MCF 10A (cell line): ENCODE results near the gene BICRAL. TPM values are rescaled to one million over a fixed set of nuclear protein-coding genes. Genes with fewer than 3 reads are reported as not detected.

ENCODE experiments used
- BruUV-seq: library from RNA; stranded (reverse); fragments of 400-500 nt; replicated peaks from 2 replicates; lab custom pipeline; 2021; lab: Mats Ljungman, UMichigan
- CTCF ChIA-PET: fragments of 300-600 bp; sonication (Branson Sonifier 250); formaldehyde crosslinking; extraction: SDS; loops from one replicate; lab custom pipeline; 2021; ENCODE audit warnings: antibody characterized with exemption, inconsistent platforms; lab: Yijun Ruan, JAX
- POLR2A ChIA-PET: fragments of 300-600, 350-650 bp; sonication (Branson Sonifier 250); formaldehyde crosslinking; extraction: SDS; loops from one replicate; lab custom pipeline; 2020; ENCODE audit warnings: antibody characterized with exemption, inconsistent platforms; lab: Yijun Ruan, JAX
- DNase-seq: peaks from one replicate; pipeline ENCODE4 v3.0.0-alpha.2; 2018; ENCODE audit not compliant: unreplicated experiment
- H3K27ac Mint-ChIP-seq: one replicate; pipeline ENCODE4 v1.8.0; 2022; ENCODE audit warnings: mild to moderate bottlenecking, low read depth, mixed read lengths; ENCODE audit not compliant: unreplicated experiment
- H3K27me3 Mint-ChIP-seq: one replicate; pipeline ENCODE4 v1.8.0; 2022; ENCODE audit warnings: mixed read lengths; ENCODE audit not compliant: insufficient read depth, unreplicated experiment
- H3K36me3 Mint-ChIP-seq: one replicate; pipeline ENCODE4 v1.8.0; 2022; ENCODE audit warnings: mild to moderate bottlenecking, moderate library complexity, mixed read lengths; ENCODE audit not compliant: insufficient read depth, unreplicated experiment
- H3K4me1 Mint-ChIP-seq: one replicate; pipeline ENCODE4 v1.8.0; 2022; ENCODE audit warnings: mixed read lengths; ENCODE audit not compliant: insufficient read depth, unreplicated experiment
- H3K4me3 Mint-ChIP-seq: one replicate; pipeline ENCODE4 v1.8.0; 2022; ENCODE audit warnings: mild to moderate bottlenecking, moderate library complexity, mixed read lengths; ENCODE audit not compliant: unreplicated experiment
- H3K9me3 Mint-ChIP-seq: one replicate; pipeline ENCODE4 v1.8.0; 2022; ENCODE audit warnings: mixed read lengths; ENCODE audit not compliant: unreplicated experiment
- intact Hi-C: fragments of 100-400 bp; cut with micrococcal nuclease; formaldehyde crosslinking; loops from 2 replicates; pipeline ENCODE4 v1.14.1; 2022
- total RNA-seq: library from RNA; stranded (reverse); gene quantifications from 2 replicates; pipeline ENCODE4 v1.2.3, GENCODE V29; 2022
- TF ChIP-seq, protein P1 (sequence below): fragments of 200-600 bp; IDR thresholded peaks from one replicate; pipeline ENCODE4 v1.8.0; 2022; ENCODE audit warnings: antibody characterized with exemption, mild to moderate bottlenecking; ENCODE audit not compliant: unreplicated experiment

BICRAL gene
- total RNA-seq, 1 experiment from 2014 or later = 9.8 TPM

DNA sequence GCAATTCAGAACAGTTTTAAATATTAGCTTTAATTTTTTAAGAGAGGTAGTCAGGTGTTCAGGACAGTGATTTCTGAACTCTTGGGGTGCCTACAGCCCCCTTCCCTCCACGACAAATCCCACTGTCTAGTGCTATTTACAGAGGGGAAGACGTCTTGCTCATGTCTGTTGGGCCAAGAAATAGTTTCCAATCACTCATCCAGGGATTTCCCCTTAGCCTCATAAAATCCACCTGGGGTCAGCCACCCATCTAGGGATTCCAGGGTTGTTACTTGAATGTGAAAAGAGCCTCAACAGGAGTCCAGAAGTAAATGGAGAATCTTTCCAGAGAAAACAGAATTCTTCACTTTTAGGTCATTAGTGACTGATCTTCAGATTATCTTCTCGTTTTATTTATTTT lies 37.0 kb downstream of the BICRAL start:
- no peaks in the 10 kb centered on the region for H3K27me3 Mint-ChIP-seq
- no peak overlapping the region for H3K27ac Mint-ChIP-seq
- CTCF ChIA-PET = interaction anchor here (0.6 kb wide), 1 partner anchor 20 kb away, joined by 4 read pairs; no protein-coding TSS in a partner anchor
- DNase-seq = no peak
- no peaks in the 10 kb centered on the region for H3K9me3 Mint-ChIP-seq
- intact Hi-C loops = no loop called here
- no TSS peak for BruUV-seq
- POLR2A ChIA-PET = interaction anchor here (0.7 to 1.6 kb wide), 3 partner anchors 12 to 34 kb away, joined by 3 read pairs; no protein-coding TSS in a partner anchor
- peaks cover 10% of the 10 kb centered on the region for H3K4me1 Mint-ChIP-seq
- TF ChIP-seq, protein P1, sequence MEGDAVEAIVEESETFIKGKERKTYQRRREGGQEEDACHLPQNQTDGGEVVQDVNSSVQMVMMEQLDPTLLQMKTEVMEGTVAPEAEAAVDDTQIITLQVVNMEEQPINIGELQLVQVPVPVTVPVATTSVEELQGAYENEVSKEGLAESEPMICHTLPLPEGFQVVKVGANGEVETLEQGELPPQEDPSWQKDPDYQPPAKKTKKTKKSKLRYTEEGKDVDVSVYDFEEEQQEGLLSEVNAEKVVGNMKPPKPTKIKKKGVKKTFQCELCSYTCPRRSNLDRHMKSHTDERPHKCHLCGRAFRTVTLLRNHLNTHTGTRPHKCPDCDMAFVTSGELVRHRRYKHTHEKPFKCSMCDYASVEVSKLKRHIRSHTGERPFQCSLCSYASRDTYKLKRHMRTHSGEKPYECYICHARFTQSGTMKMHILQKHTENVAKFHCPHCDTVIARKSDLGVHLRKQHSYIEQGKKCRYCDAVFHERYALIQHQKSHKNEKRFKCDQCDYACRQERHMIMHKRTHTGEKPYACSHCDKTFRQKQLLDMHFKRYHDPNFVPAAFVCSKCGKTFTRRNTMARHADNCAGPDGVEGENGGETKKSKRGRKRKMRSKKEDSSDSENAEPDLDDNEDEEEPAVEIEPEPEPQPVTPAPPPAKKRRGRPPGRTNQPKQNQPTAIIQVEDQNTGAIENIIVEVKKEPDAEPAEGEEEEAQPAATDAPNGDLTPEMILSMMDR = no peak
- H3K4me3 Mint-ChIP-seq = no peak overlapping the region
- peaks cover 14% of the 10 kb centered on the region for H3K36me3 Mint-ChIP-seq

DNA sequence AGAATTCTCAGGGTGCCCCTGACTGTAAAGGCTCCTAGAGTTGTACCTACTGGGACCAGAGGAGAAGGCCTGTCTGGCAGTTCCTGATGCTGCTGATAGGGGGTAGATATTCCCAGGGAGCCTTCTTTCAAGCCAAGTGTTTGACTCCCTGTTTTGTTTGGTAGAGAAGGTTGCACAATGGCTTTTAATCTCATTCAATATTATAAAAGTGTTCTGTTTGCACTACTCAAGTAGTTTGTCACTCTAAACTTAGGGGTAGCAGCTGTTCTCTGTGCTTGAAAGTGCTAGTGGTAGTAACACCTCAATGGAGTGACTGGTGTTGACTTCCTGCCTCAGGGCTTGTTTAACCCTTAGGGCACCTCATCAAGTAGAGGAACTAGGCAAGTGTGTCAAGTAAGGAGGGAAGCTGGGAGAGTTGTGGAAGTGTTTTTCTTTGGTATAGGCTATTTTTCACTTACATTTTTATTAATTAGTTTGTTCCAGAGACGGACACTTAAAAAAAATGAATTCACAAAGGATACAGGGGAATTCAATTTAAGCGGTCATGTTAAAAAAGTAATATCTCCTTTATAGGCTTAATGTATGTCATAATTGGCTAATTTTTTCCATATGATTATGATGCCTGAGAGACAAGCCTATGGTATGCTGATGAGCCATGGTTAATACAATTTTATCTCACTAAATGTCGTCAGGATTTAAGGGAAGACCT lies 38.1 kb downstream of the BICRAL start:
- Mint-ChIP-seq H3K27ac (no peak overlapping the region), H3K4me3 (no peak overlapping the region), H3K27me3 (no peaks in the 10 kb centered on the region), H3K36me3 (peaks cover 25% of the 10 kb centered on the region), H3K4me1 (peaks cover 10% of the 10 kb centered on the region), H3K9me3 (no peaks in the 10 kb centered on the region)
- intact Hi-C loops = loop anchor here (2.0 kb wide), 1 partner anchor 17 kb away; no protein-coding TSS in a partner anchor
- TF ChIP-seq, protein P1 = no peak
- BruUV-seq = no TSS peak
- CTCF ChIA-PET = interaction anchor here (0.6 kb wide), 2 partner anchors 21 to 62 kb away, joined by 3 to 4 read pairs; no protein-coding TSS in a partner anchor
- no peak for DNase-seq
- POLR2A ChIA-PET = no interaction called here

DNA sequence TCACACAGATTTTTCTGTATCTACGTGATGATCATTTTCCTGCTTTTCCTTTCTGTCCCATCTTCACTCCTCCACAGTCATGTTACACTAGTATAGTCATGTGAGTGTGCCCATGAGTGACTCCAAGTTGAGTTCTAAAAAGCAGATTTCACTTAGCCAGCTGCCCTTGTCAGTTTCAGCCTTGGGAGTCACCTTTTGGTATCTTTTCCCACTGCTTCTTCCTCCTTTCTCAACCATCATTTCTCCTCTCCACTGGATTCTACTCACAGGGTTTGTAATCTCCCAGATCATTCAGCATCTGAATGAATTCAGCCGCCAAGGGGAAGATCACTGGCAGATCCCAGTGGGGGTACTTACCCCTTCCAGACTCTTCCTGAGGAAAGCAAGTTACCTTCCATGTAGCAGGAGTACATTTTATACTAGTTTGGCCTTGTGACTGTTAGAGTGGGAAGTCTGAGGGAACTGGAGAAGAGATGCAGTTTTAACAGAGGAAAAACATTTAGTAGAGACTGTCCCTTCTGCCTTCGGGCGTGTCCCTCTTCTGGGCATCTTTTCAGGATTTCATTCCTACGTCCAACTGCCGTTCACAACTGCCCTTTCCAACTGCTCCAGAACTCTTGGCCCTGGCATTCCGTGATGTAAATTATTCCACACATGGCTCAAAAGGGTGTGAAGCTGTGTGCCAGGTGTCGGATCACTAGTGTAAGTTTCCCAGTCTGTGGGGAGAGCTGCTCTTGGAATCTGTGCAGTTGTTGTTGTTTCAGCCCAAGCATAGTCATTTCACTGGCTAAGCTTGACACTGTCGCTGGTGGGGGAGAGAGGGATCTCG lies 38.9 kb downstream of the BICRAL start:
- Mint-ChIP-seq H3K4me3 (no peak overlapping the region), H3K9me3 (no peaks in the 10 kb centered on the region), H3K36me3 (peaks cover 32% of the 10 kb centered on the region), H3K27me3 (no peaks in the 10 kb centered on the region), H3K4me1 (peaks cover 10% of the 10 kb centered on the region), H3K27ac (peak overlapping the region; percentile 32)
- no peak for DNase-seq
- TF ChIP-seq, protein P1 = no peak
- BruUV-seq = no TSS peak
- intact Hi-C loops = loop anchor here (2.0 kb wide), 1 partner anchor 18 kb away; no protein-coding TSS in a partner anchor
- ChIA-PET POLR2A (no interaction called here), CTCF (interaction anchor here (0.6 kb wide), 1 partner anchor 63 kb away, joined by 3 read pairs; no protein-coding TSS in a partner anchor)

DNA sequence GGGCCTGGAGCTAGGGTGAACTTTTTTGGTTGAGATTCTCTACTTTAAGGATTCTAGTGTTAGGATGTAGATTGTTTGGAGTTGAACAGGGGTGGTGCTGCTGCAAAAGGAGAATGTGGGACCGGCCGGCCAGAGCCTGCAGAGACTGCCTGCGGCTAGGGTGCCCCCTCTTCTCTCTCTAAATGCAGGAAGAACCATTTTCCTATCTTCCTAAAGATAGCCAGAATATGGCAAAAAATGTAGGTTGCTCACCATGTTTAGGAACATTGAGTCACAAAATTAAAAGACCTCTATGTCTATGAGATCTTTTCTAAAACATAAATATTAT lies 39.5 kb downstream of the BICRAL start:
- intact Hi-C loops = loop anchor here (2.0 kb wide), 1 partner anchor 19 kb away; no protein-coding TSS in a partner anchor
- TF ChIP-seq, protein P1 = no peak
- Mint-ChIP-seq H3K27ac (peak overlapping the region; percentile 32), H3K4me3 (no peak overlapping the region), H3K36me3 (peaks cover 32% of the 10 kb centered on the region), H3K27me3 (no peaks in the 10 kb centered on the region), H3K9me3 (no peaks in the 10 kb centered on the region), H3K4me1 (peaks cover 10% of the 10 kb centered on the region)
- CTCF ChIA-PET = no interaction called here
- no TSS peak for BruUV-seq
- POLR2A ChIA-PET = no interaction called here
- no peak for DNase-seq
